HUES6 (cell line): ENCODE data around the gene RAP1GAP2.
A peak's percentile ranks its signal among the peaks of the same experiment; 100 is the strongest.

ENCODE experiments used
- H3K27ac ChIP-seq: 2 replicates; pipeline ENCODE4 v1.7.0; 2013; ENCODE audit warnings: low read depth, mild to moderate bottlenecking, low read length, inconsistent platforms
- H3K27me3 ChIP-seq: 2 replicates; pipeline ENCODE4 v1.6.1; 2013; ENCODE audit warnings: low read length; ENCODE audit not compliant: control insufficient read depth, insufficient read depth
- H3K36me3 ChIP-seq: 2 replicates; pipeline ENCODE4 v1.6.1; 2013; ENCODE audit warnings: low read length; ENCODE audit not compliant: control insufficient read depth, insufficient read depth
- H3K4me1 ChIP-seq: 2 replicates; pipeline ENCODE4 v1.6.1; 2013; ENCODE audit warnings: low read length; ENCODE audit not compliant: control insufficient read depth, insufficient read depth
- H3K4me3 ChIP-seq: 2 replicates; pipeline ENCODE4 v1.5.1; 2013; ENCODE audit warnings: low read depth, low read length
- H3K9ac ChIP-seq: one replicate; pipeline ENCODE4 v1.6.1; 2013; ENCODE audit warnings: mild to moderate bottlenecking, low read length
- H3K9me3 ChIP-seq: 2 replicates; pipeline ENCODE4 v1.6.1; 2013; ENCODE audit warnings: low read depth, low read length; ENCODE audit not compliant: control insufficient read depth, insufficient read depth

Gene RAP1GAP2

GRCh38 chr17:2871205-2871604 lies 75.0 kb downstream of the RAP1GAP2 start:
- no peaks in the 10 kb centered on the region for H3K36me3 ChIP-seq

DNA sequence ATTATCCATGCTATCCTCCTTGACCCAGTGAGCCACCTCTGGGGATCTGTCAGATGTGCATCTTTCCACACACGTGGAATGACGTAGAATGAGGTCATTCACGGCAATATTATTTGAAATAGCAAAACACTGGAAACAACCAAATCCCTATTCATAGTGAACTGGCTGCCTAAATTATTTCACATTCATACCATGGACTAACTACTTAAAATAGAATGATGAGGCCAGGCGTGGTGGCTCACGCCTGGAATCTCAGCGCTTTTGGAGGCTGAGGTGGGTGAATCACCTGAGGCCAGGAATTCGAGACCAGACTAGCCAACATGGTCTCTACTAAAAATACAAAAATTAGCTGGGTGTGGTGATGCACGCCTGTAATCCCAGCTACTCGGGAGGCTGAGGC lies 75.5 kb downstream of the RAP1GAP2 start:
- H3K4me1 ChIP-seq: peaks cover 58% of the 10 kb centered on the region
- no peak overlapping the region; the same call in 1 of the 2 replicates for H3K4me3 ChIP-seq
- H3K36me3 ChIP-seq: no peaks in the 10 kb centered on the region

More at GRCh38 chr17:2871205-2871604, 75.0 kb downstream of the RAP1GAP2 start:
- Histone ChIP-seq H3K27me3 (no peaks in the 10 kb centered on the region), H3K9ac (peak overlapping the region; percentile 36), H3K4me3 (no peak overlapping the region; the same call in 1 of the 2 replicates), H3K9me3 (no peaks in the 10 kb centered on the region), H3K4me1 (peaks cover 53% of the 10 kb centered on the region), H3K27ac (peak overlapping the region; percentile 12; the same call in 1 of the 2 replicates)

DNA sequence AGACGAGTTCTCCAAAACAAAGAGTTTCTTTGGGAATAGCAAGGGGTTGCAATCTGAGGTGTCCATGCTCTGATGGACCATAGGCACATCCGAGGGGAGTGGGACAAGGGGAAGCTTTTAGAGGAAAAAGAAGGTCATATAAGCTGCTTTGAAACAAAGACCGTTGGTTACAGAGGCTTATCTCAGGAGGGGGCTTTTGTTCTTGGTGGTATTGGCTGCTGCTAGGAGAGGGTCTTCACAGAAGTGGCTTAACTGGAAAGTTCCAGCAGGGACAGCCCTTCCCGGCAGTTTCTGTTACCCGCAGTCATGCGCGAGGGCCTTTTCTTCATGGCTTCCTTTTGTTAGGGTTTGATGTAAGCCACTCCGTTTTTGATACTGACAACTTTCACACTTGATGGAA lies 76.0 kb downstream of the RAP1GAP2 start:
- Histone ChIP-seq H3K9me3 (no peaks in the 10 kb centered on the region), H3K27me3 (no peaks in the 10 kb centered on the region), H3K4me1 (peaks cover 55% of the 10 kb centered on the region), H3K27ac (peak overlapping the region; percentile 63; the same call in 1 of the 2 replicates), H3K4me3 (no peak overlapping the region), H3K9ac (no peak overlapping the region), H3K36me3 (no peaks in the 10 kb centered on the region)

More for the DNA sequence above, 75.5 kb downstream of the RAP1GAP2 start:
- H3K9ac ChIP-seq: peak overlapping the region; percentile 36
- no peaks in the 10 kb centered on the region for H3K27me3 ChIP-seq
- no peaks in the 10 kb centered on the region for H3K9me3 ChIP-seq
- peak overlapping the region; percentile 12; the same call in 1 of the 2 replicates for H3K27ac ChIP-seq

GRCh38 chr17:2874189-2874686 lies 78.0 kb downstream of the RAP1GAP2 start:
- H3K4me1 ChIP-seq: peaks cover 47% of the 10 kb centered on the region
- no peaks in the 10 kb centered on the region for H3K36me3 ChIP-seq
- peak overlapping the region; percentile 90 for H3K9ac ChIP-seq
- H3K9me3 ChIP-seq: no peaks in the 10 kb centered on the region
- H3K27ac ChIP-seq: peak overlapping the region; percentile 97
- H3K4me3 ChIP-seq: peak overlapping the region; percentile 35
- no peaks in the 10 kb centered on the region for H3K27me3 ChIP-seq

GRCh38 chr17:2875608-2876007 lies 79.4 kb downstream of the RAP1GAP2 start:
- no peaks in the 10 kb centered on the region for H3K27me3 ChIP-seq
- H3K4me1 ChIP-seq: peaks cover 45% of the 10 kb centered on the region
- H3K4me3 ChIP-seq: peak overlapping the region; percentile 18; the same call in 1 of the 2 replicates
- peak overlapping the region; percentile 90 for H3K9ac ChIP-seq
- no peaks in the 10 kb centered on the region for H3K9me3 ChIP-seq
- H3K36me3 ChIP-seq: no peaks in the 10 kb centered on the region
- peak overlapping the region; percentile 97; the same call in 1 of the 2 replicates for H3K27ac ChIP-seq

- no peak overlapping the region for H3K9ac ChIP-seq
- no peaks in the 10 kb centered on the region for H3K36me3 ChIP-seq
- H3K27me3 ChIP-seq: no peaks in the 10 kb centered on the region
- H3K9me3 ChIP-seq: no peaks in the 10 kb centered on the region
- peaks cover 39% of the 10 kb centered on the region for H3K4me1 ChIP-seq
- no peak overlapping the region for H3K4me3 ChIP-seq
- H3K27ac ChIP-seq: 0 out of 2 replicates have a peak overlapping the region, but pooled peaks have one; percentile 30
These were observed 80.2 kb downstream of the RAP1GAP2 start for GRCh38 chr17:2876467-2876866.

GRCh38 chr17:2878751-2879254 lies 82.6 kb downstream of the RAP1GAP2 start:
- no peak overlapping the region for H3K9ac ChIP-seq
- H3K27me3 ChIP-seq: no peaks in the 10 kb centered on the region
- H3K4me1 ChIP-seq: peaks cover 49% of the 10 kb centered on the region
- H3K4me3 ChIP-seq: no peak overlapping the region
- H3K9me3 ChIP-seq: no peaks in the 10 kb centered on the region
- H3K27ac ChIP-seq: no peak overlapping the region
- H3K36me3 ChIP-seq: no peaks in the 10 kb centered on the region

GRCh38 chr17:2880050-2880449 lies 83.8 kb downstream of the RAP1GAP2 start:
- Histone ChIP-seq H3K9me3 (no peaks in the 10 kb centered on the region), H3K36me3 (no peaks in the 10 kb centered on the region), H3K27ac (no peak overlapping the region), H3K4me3 (no peak overlapping the region), H3K4me1 (peaks cover 45% of the 10 kb centered on the region), H3K9ac (no peak overlapping the region), H3K27me3 (no peaks in the 10 kb centered on the region)

DNA sequence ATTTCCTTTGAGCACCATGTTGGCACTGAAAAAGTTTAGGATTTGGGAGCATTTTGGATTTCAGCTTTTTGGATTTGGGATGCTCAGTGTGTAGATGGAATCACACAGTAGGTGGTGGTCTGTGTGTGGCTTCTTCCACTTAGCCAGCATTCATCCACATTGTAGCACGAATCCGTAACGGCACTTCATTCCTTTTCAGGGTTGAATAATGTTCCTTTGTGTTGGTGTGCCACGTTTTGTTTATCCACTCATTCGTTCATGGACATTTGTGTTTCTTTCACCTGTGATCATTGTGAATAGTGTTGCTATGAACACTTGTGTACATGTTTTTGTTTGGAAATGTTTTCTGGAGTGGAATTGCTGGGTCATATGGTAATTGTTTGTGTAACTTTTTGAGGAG lies 85.1 kb downstream of the RAP1GAP2 start:
- Histone ChIP-seq H3K27me3 (no peaks in the 10 kb centered on the region), H3K9ac (no peak overlapping the region), H3K4me1 (peaks cover 44% of the 10 kb centered on the region), H3K4me3 (no peak overlapping the region), H3K36me3 (no peaks in the 10 kb centered on the region), H3K27ac (no peak overlapping the region), H3K9me3 (no peaks in the 10 kb centered on the region)

- H3K9me3 ChIP-seq: no peaks in the 10 kb centered on the region
- peaks cover 32% of the 10 kb centered on the region for H3K4me1 ChIP-seq
- peak overlapping the region; percentile 54; the same call in 1 of the 2 replicates for H3K27ac ChIP-seq
- H3K27me3 ChIP-seq: no peaks in the 10 kb centered on the region
- peak overlapping the region; percentile 53 for H3K9ac ChIP-seq
- no peaks in the 10 kb centered on the region for H3K36me3 ChIP-seq
- H3K4me3 ChIP-seq: no peak overlapping the region
These were observed 87.4 kb downstream of the RAP1GAP2 start for GRCh38 chr17:2883544-2884213.

- Histone ChIP-seq H3K27ac (no peak overlapping the region), H3K9me3 (no peaks in the 10 kb centered on the region), H3K4me3 (no peak overlapping the region), H3K36me3 (no peaks in the 10 kb centered on the region), H3K9ac (no peak overlapping the region), H3K4me1 (peaks cover 31% of the 10 kb centered on the region), H3K27me3 (no peaks in the 10 kb centered on the region)
These were observed 89.5 kb downstream of the RAP1GAP2 start for GRCh38 chr17:2885733-2886132.
